HEK293 (cell line): Measurements from ENCODE around the gene KCNS1.

Experiments
- CTCF ChIA-PET: fragments of 350-600 bp; formaldehyde crosslinking; extraction: SDS; loops from one replicate; lab custom pipeline; 2021; ENCODE audit warnings: antibody characterized with exemption; lab: Yijun Ruan, JAX
- POLR2A ChIA-PET: fragments of 300-600 bp; formaldehyde crosslinking; extraction: SDS; loops from one replicate; lab custom pipeline; 2020; ENCODE audit warnings: antibody characterized with exemption, inconsistent platforms; lab: Yijun Ruan, JAX
- H3K27ac ChIP-seq: fragments of 200-500 bp; sonication (Bioruptor generic); 2 replicates; pipeline ENCODE4 v1.5.1; 2014; ENCODE audit warnings: low read depth, low read length, control low read depth, inconsistent platforms; ENCODE audit errors: extremely low read depth
- H3K36me3 ChIP-seq, 2 experiments: fragments of 200-500 bp in 1 of 2; sonication (Bioruptor generic) in 1 of 2; 1 replicate in 1 of 2; 2 replicates in 1 of 2; pipeline ENCODE4 v1.5.1; 2014 to 2017; ENCODE audit warnings: inconsistent platforms in 2 of 2, low read length in 2 of 2; ENCODE audit not compliant: control insufficient read depth in 2 of 2, insufficient read depth in 1 of 2
- H3K4me1 ChIP-seq: fragments of 200-500 bp; sonication (Bioruptor generic); 2 replicates; pipeline ENCODE4 v1.5.1; 2014; ENCODE audit warnings: mild to moderate bottlenecking, low read length, inconsistent platforms; ENCODE audit not compliant: control insufficient read depth, insufficient read depth
- H3K4me3 ChIP-seq: 2 replicates; pipeline ENCODE4 v1.5.1; 2011; ENCODE audit warnings: low read depth, mild to moderate bottlenecking, control low read depth, low read length, moderate library complexity
- H3K9me3 ChIP-seq: fragments of 200-500 bp; sonication (Bioruptor generic); 2 replicates; pipeline ENCODE4 v1.5.1; 2014; ENCODE audit warnings: low read depth, low read length, inconsistent platforms; ENCODE audit not compliant: control insufficient read depth, insufficient read depth
- FEZF1 ChIP-seq: fragments of 450-650 bp; formaldehyde crosslinking; IDR thresholded peaks from 2 replicates; pipeline ENCODE4 v1.5.1; 2016; ENCODE audit warnings: missing biosample characterization, missing genetic modification characterization
- HIC1 ChIP-seq: fragments of 450-650 bp; formaldehyde crosslinking; IDR thresholded peaks from 2 replicates; pipeline ENCODE4 v1.5.1; 2016; ENCODE audit warnings: missing biosample characterization, missing genetic modification characterization
- KLF10 ChIP-seq: fragments of 450-650 bp; IDR thresholded peaks from 2 replicates; pipeline ENCODE4 v1.5.1; 2018; ENCODE audit warnings: missing biosample characterization, mild to moderate bottlenecking, missing genetic modification characterization
- KLF8 ChIP-seq: fragments of 450-650 bp; formaldehyde crosslinking; IDR thresholded peaks from 2 replicates; pipeline ENCODE4 v1.5.1; 2016; ENCODE audit warnings: missing biosample characterization, missing genetic modification characterization
- MEIS1 ChIP-seq: sonication (generic); formaldehyde crosslinking; IDR thresholded peaks from 2 replicates; pipeline ENCODE4 v1.8.1; 2022; ENCODE audit warnings: missing genetic modification reagents, mild to moderate bottlenecking, borderline replicate concordance
- RBAK ChIP-seq: fragments of 450-650 bp; formaldehyde crosslinking; IDR thresholded peaks from 2 replicates; pipeline ENCODE4 v1.5.1; 2016; ENCODE audit warnings: missing biosample characterization, missing genetic modification characterization
- ZFP37 ChIP-seq: fragments of 450-650 bp; formaldehyde crosslinking; IDR thresholded peaks from 2 replicates; pipeline ENCODE4 v1.5.1; 2016; ENCODE audit warnings: missing biosample characterization, missing genetic modification characterization
- ZIC2 ChIP-seq: fragments of 450-650 bp; formaldehyde crosslinking; IDR thresholded peaks from 2 replicates; pipeline ENCODE4 v1.5.1; 2016; ENCODE audit warnings: missing biosample characterization, missing genetic modification characterization
- ZNF121 ChIP-seq: fragments of 450-650 bp; formaldehyde crosslinking; IDR thresholded peaks from 2 replicates; pipeline ENCODE4 v1.5.1; 2016; ENCODE audit warnings: missing biosample characterization, missing genetic modification characterization
- ZNF132 ChIP-seq: fragments of 450-650 bp; formaldehyde crosslinking; IDR thresholded peaks from 2 replicates; pipeline ENCODE4 v1.5.1; 2017; ENCODE audit warnings: missing biosample characterization, missing genetic modification characterization, borderline replicate concordance
- ZNF311 ChIP-seq: fragments of 450-650 bp; formaldehyde crosslinking; IDR thresholded peaks from 2 replicates; pipeline ENCODE4 v1.5.1; 2017; ENCODE audit warnings: missing biosample characterization, missing genetic modification characterization, borderline replicate concordance
- ZNF426 ChIP-seq: fragments of 450-650 bp; formaldehyde crosslinking; IDR thresholded peaks from 2 replicates; pipeline ENCODE4 v1.5.1; 2017; ENCODE audit warnings: missing biosample characterization, missing genetic modification characterization, mild to moderate bottlenecking, inconsistent platforms, moderate library complexity
- ZNF544 ChIP-seq: fragments of 450-650 bp; formaldehyde crosslinking; IDR thresholded peaks from 2 replicates; pipeline ENCODE4 v1.5.0; 2017; ENCODE audit warnings: missing biosample characterization, missing genetic modification characterization
- ZNF654 ChIP-seq: fragments of 450-650 bp; formaldehyde crosslinking; IDR thresholded peaks from 2 replicates; pipeline ENCODE4 v1.5.1; 2016; ENCODE audit warnings: low read depth, missing biosample characterization, missing genetic modification characterization
- ZNF837 ChIP-seq: fragments of 450-650 bp; formaldehyde crosslinking; IDR thresholded peaks from 2 replicates; pipeline ENCODE4 v1.5.1; 2016; ENCODE audit warnings: missing biosample characterization, missing genetic modification characterization
- ZXDB ChIP-seq: fragments of 450-650 bp; formaldehyde crosslinking; IDR thresholded peaks from 2 replicates; pipeline ENCODE4 v1.5.1; 2016; ENCODE audit warnings: missing biosample characterization, missing genetic modification characterization
- TF ChIP-seq, protein P1 (sequence below): fragments of 450-650 bp; formaldehyde crosslinking; IDR thresholded peaks from 2 replicates; pipeline ENCODE4 v1.5.1; 2017; ENCODE audit warnings: missing biosample characterization, mild to moderate bottlenecking, missing genetic modification characterization, moderate library complexity
- TF ChIP-seq, protein P2 (sequence below): fragments of 450-650 bp; formaldehyde crosslinking; conservative IDR thresholded peaks from 2 replicates; pipeline ENCODE4 v1.5.1; 2016; ENCODE audit warnings: low read depth, missing biosample characterization, missing genetic modification characterization

KCNS1 gene

DNA sequence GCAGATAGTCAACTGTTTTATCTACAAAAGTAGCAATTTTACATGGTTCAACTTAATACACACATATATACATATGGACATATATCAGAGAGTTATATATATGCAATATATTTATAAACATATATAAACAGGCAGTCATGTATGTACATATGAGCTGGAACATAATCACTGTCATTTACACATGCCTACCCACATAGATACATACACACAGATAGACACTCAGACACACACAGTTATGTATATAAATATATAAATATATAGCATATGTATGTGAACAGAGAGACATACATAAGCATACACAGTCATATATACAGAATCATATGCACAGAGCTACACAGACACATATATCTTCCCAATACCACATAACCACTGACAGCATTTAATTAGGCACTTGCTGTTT lies 11.8 kb upstream of the KCNS1 start (continued):
- no peak for TF ChIP-seq HIC1 (tag by site-specific recombination)

DNA sequence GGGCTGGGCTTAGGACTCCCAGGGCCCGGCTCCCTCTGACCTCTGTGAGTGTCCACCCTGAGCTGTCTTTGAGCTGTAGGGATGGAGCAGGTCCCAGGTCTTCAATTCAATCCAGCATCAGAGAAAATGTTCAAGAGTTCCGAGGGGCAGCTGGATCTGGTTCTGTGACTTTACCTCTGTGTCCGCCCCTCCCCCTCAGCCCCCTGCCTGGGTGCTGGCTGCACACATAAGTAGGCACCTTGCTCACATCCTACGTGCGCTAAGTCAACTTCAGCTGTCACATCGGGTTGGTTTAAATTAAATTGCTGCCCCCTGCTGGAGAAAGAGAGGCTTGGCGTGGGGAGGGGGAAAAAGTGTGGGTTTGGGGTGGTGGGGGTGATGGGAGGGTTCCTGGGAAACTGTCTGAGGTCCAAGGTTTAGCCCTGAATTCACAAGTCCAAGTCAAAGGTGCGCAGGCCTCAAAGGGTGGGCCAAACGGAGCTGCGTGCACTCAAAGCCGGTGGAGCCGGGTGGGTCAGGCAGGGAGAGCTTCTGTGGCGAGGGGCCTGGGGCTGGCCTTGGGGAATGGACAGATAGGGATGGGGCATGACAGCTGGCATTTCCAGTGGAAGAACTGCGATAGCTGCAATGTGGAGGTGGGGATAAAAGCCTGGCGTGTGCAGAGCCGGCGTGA lies 11.0 kb upstream of the KCNS1 start:
- Histone ChIP-seq H3K4me1 (no peaks in the 10 kb centered on the region), H3K9me3 (no peaks in the 10 kb centered on the region), H3K4me3 (no peak overlapping the region)
- CTCF ChIA-PET: interaction anchor here (0.6 to 6.3 kb wide), 27 partner anchors 8 to 203 kb away, joined by 3 to 44 read pairs (median 4); partner anchors contain the start of gene WFDC12
- TF ChIP-seq ZNF654 (tag by site-specific recombination) (peak; percentile 31), ZNF132 (tag by site-specific recombination) (no peak)
- TF ChIP-seq, all 188 proteins: peak for 1
- Histone ChIP-seq H3K27ac (no peak overlapping the region), H3K36me3 (no peaks in the 10 kb centered on the region)
- POLR2A ChIA-PET: no interaction called here

GRCh38 chr20:45111285-45111684 lies 10.4 kb upstream of the KCNS1 start:
- H3K4me1 ChIP-seq: no peaks in the 10 kb centered on the region
- no peaks in the 10 kb centered on the region for H3K36me3 ChIP-seq
- no peak overlapping the region for H3K4me3 ChIP-seq
- TF ChIP-seq ZNF426 (tag by site-specific recombination) (no peak), ZIC2 (tag by site-specific recombination) (peak; percentile 56), ZNF121 (no peak)
- TF ChIP-seq, protein P1, sequence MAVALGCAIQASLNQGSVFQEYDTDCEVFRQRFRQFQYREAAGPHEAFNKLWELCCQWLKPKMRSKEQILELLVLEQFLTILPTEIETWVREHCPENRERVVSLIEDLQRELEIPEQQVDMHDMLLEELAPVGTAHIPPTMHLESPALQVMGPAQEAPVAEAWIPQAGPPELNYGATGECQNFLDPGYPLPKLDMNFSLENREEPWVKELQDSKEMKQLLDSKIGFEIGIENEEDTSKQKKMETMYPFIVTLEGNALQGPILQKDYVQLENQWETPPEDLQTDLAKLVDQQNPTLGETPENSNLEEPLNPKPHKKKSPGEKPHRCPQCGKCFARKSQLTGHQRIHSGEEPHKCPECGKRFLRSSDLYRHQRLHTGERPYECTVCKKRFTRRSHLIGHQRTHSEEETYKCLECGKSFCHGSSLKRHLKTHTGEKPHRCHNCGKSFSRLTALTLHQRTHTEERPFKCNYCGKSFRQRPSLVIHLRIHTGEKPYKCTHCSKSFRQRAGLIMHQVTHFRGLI (tag by site-specific recombination): peak; percentile 43; the same call in 1 of the 2 replicates
- ChIA-PET POLR2A (no interaction called here), CTCF (interaction anchor here (0.6 to 6.3 kb wide), 19 partner anchors 9 to 202 kb away, joined by 3 to 44 read pairs (median 6); partner anchors contain the start of gene WFDC12)
- no peak overlapping the region for H3K27ac ChIP-seq
- H3K9me3 ChIP-seq: no peaks in the 10 kb centered on the region

GRCh38 chr20:45110301-45110700 lies 9.4 kb upstream of the KCNS1 start:
- TF ChIP-seq FEZF1 (tag by site-specific recombination) (no peak), ZFP37 (tag by site-specific recombination) (no peak), ZNF837 (no peak), KLF8 (tag by site-specific recombination) (no peak), ZXDB (no peak), RBAK (tag by site-specific recombination) (no peak), ZNF544 (no peak), MEIS1 (CRISPR knock-in tag) (no peak), ZNF311 (tag by site-specific recombination) (no peak), KLF10 (tag by site-specific recombination) (no peak)
- TF ChIP-seq, protein P2, sequence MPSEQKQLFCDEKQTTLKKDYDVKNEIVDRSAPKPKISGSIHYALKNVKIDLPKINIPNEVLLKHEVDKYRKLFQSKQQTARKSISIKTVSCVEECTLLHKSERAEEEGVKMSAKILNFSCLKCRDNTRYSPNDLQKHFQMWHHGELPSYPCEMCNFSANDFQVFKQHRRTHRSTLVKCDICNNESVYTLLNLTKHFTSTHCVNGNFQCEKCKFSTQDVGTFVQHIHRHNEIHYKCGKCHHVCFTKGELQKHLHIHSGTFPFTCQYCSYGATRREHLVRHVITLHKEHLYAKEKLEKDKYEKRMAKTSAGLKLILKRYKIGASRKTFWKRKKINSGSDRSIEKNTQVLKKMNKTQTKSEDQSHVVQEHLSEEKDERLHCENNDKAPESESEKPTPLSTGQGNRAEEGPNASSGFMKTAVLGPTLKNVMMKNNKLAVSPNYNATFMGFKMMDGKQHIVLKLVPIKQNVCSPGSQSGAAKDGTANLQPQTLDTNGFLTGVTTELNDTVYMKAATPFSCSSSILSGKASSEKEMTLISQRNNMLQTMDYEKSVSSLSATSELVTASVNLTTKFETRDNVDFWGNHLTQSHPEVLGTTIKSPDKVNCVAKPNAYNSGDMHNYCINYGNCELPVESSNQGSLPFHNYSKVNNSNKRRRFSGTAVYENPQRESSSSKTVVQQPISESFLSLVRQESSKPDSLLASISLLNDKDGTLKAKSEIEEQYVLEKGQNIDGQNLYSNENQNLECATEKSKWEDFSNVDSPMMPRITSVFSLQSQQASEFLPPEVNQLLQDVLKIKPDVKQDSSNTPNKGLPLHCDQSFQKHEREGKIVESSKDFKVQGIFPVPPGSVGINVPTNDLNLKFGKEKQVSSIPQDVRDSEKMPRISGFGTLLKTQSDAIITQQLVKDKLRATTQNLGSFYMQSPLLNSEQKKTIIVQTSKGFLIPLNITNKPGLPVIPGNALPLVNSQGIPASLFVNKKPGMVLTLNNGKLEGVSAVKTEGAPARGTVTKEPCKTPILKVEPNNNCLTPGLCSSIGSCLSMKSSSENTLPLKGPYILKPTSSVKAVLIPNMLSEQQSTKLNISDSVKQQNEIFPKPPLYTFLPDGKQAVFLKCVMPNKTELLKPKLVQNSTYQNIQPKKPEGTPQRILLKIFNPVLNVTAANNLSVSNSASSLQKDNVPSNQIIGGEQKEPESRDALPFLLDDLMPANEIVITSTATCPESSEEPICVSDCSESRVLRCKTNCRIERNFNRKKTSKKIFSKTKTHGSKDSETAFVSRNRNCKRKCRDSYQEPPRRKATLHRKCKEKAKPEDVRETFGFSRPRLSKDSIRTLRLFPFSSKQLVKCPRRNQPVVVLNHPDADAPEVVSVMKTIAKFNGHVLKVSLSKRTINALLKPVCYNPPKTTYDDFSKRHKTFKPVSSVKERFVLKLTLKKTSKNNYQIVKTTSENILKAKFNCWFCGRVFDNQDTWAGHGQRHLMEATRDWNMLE (tag by site-specific recombination): no peak
- TF ChIP-seq, all 188 proteins: peak for 0
- ChIA-PET CTCF (interaction anchor here (0.6 to 6.3 kb wide), 8 partner anchors 8 to 201 kb away, joined by 3 to 44 read pairs (median 5); no protein-coding TSS in a partner anchor), POLR2A (no interaction called here)
- Histone ChIP-seq H3K36me3 (no peaks in the 10 kb centered on the region), H3K4me3 (no peak overlapping the region), H3K9me3 (no peaks in the 10 kb centered on the region), H3K27ac (no peak overlapping the region), H3K4me1 (no peaks in the 10 kb centered on the region)
